ENCODE results near the gene ALDH1L1. TPM values are rescaled to one million over a fixed set of nuclear protein-coding genes. Genes with fewer than 3 reads are reported as not detected.

Gene ALDH1L1
- total RNA-seq, 1 experiment from 2014 or later: not detected

- no peaks in the 10 kb centered on the region for H3K27me3 ChIP-seq (ENCODE audit: low read length)
- H2AFZ ChIP-seq (ENCODE audit: low read length): no peak overlapping the region
- TF ChIP-seq, protein P1, sequence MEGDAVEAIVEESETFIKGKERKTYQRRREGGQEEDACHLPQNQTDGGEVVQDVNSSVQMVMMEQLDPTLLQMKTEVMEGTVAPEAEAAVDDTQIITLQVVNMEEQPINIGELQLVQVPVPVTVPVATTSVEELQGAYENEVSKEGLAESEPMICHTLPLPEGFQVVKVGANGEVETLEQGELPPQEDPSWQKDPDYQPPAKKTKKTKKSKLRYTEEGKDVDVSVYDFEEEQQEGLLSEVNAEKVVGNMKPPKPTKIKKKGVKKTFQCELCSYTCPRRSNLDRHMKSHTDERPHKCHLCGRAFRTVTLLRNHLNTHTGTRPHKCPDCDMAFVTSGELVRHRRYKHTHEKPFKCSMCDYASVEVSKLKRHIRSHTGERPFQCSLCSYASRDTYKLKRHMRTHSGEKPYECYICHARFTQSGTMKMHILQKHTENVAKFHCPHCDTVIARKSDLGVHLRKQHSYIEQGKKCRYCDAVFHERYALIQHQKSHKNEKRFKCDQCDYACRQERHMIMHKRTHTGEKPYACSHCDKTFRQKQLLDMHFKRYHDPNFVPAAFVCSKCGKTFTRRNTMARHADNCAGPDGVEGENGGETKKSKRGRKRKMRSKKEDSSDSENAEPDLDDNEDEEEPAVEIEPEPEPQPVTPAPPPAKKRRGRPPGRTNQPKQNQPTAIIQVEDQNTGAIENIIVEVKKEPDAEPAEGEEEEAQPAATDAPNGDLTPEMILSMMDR (conservative IDR thresholded peaks at IDR 0.05; ENCODE audit: low read depth, low read length): no peak
- TF ChIP-seq EZH2phosphoT487 (IDR thresholded peaks at IDR 0.05; ENCODE audit: borderline replicate concordance, low read length) (no peak), EZH2 (IDR thresholded peaks at IDR 0.05; ENCODE audit: low read length, unreplicated experiment) (no peak)
- no peaks in the 10 kb centered on the region for H3K4me1 ChIP-seq (ENCODE audit: insufficient read depth, low read length)
- ChIA-PET CTCF (no interaction called here), POLR2A (ENCODE audit: unreplicated experiment) (no interaction called here)
- no peak overlapping the region for H3K27ac ChIP-seq (ENCODE audit: low read length)
- no peak overlapping the region for H3K4me3 ChIP-seq (ENCODE audit: low read length)
- no peak overlapping the region for H3K9ac ChIP-seq (ENCODE audit: low read length)
- no TSS peak for BruUV-seq (replicated peaks)
- H3K9me2 ChIP-seq (replicated peaks; ENCODE audit: low read length): no peaks in the 10 kb centered on the region
- no peaks in the 10 kb centered on the region for H3K79me2 ChIP-seq (ENCODE audit: low read length)
- H3F3A ChIP-seq (ENCODE audit: low read length, unreplicated experiment): no peaks in the 10 kb centered on the region
- H4K20me1 ChIP-seq (ENCODE audit: low read length): no peaks in the 10 kb centered on the region
- no peak for ATAC-seq
- no peak for DNase-seq
- H3K36me3 ChIP-seq (ENCODE audit: low read depth, low read length): no peaks in the 10 kb centered on the region
- H3K4me2 ChIP-seq (ENCODE audit: low read length): no peak overlapping the region
- intact Hi-C loops (cut with micrococcal nuclease): no loop called here
- no peaks in the 10 kb centered on the region for H3K9me3 ChIP-seq (ENCODE audit: low read length)
Measured at GRCh38 chr3:126102530-126102951, 77.8 kb downstream of the ALDH1L1 start.

- Histone ChIP-seq H3K4me2 (ENCODE audit: low read length) (no peak overlapping the region), H3K79me2 (ENCODE audit: low read length) (no peaks in the 10 kb centered on the region), H4K20me1 (ENCODE audit: low read length) (no peaks in the 10 kb centered on the region), H3K9ac (ENCODE audit: low read length) (no peak overlapping the region), H3F3A (ENCODE audit: low read length, unreplicated experiment) (no peaks in the 10 kb centered on the region), H3K4me3 (ENCODE audit: low read length) (no peak overlapping the region), H3K9me3 (ENCODE audit: low read length) (no peaks in the 10 kb centered on the region), H3K27ac (ENCODE audit: low read length) (no peak overlapping the region), H3K36me3 (ENCODE audit: low read depth, low read length) (no peaks in the 10 kb centered on the region), H3K4me1 (ENCODE audit: insufficient read depth, low read length) (no peaks in the 10 kb centered on the region), H3K27me3 (ENCODE audit: low read length) (no peaks in the 10 kb centered on the region), H3K9me2 (replicated peaks; ENCODE audit: low read length) (no peaks in the 10 kb centered on the region), H2AFZ (ENCODE audit: low read length) (no peak overlapping the region)
- no peak for DNase-seq
- BruUV-seq (replicated peaks): no TSS peak
- ChIA-PET CTCF (no interaction called here), POLR2A (ENCODE audit: unreplicated experiment) (no interaction called here)
- ATAC-seq: no peak
- intact Hi-C loops (cut with micrococcal nuclease): no loop called here
- TF ChIP-seq, protein P1 (conservative IDR thresholded peaks at IDR 0.05; ENCODE audit: low read depth, low read length): no peak
- TF ChIP-seq EZH2phosphoT487 (IDR thresholded peaks at IDR 0.05; ENCODE audit: borderline replicate concordance, low read length) (no peak), EZH2 (IDR thresholded peaks at IDR 0.05; ENCODE audit: low read length, unreplicated experiment) (no peak)
Measured at GRCh38 chr3:126102011-126102410, 78.4 kb downstream of the ALDH1L1 start.

DNA sequence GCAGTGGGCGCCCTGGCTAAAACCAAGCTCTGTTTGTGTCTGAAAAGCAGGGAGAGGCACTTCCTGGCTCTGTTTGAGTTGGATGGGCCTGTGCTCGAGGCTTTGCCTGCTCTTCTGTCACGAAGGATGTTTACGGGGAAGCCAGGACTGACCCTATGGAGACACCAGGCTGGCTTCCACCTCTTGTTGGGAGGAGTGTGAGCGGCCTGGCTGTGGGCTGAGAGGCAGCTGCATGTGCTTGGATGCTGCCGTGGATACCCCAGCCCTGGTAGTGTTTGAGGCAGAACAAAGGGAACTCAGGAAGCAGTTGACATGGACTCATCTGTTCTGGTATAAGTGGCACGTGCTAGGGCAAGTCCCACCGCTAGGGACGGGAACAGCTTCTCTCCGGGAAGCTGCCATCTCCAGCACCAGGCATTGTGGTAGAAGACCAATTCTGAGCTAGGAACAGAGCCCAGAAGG is 78.8 kb downstream of the ALDH1L1 start:
- Histone ChIP-seq H3K36me3 (ENCODE audit: low read depth, low read length) (no peaks in the 10 kb centered on the region), H3K4me3 (ENCODE audit: low read length) (no peak overlapping the region), H2AFZ (ENCODE audit: low read length) (no peak overlapping the region), H3K4me1 (ENCODE audit: insufficient read depth, low read length) (no peaks in the 10 kb centered on the region), H3K27ac (ENCODE audit: low read length) (no peak overlapping the region), H3K27me3 (ENCODE audit: low read length) (no peaks in the 10 kb centered on the region), H3F3A (ENCODE audit: low read length, unreplicated experiment) (no peaks in the 10 kb centered on the region), H3K79me2 (ENCODE audit: low read length) (no peaks in the 10 kb centered on the region), H3K9me2 (replicated peaks; ENCODE audit: low read length) (no peaks in the 10 kb centered on the region), H3K9ac (ENCODE audit: low read length) (no peak overlapping the region), H3K9me3 (ENCODE audit: low read length) (no peaks in the 10 kb centered on the region), H4K20me1 (ENCODE audit: low read length) (no peaks in the 10 kb centered on the region), H3K4me2 (ENCODE audit: low read length) (no peak overlapping the region)
- intact Hi-C loops (cut with micrococcal nuclease): no loop called here
- ATAC-seq (no peak), DNase-seq (no peak)
- TF ChIP-seq, protein P1 (conservative IDR thresholded peaks at IDR 0.05; ENCODE audit: low read depth, low read length): no peak
- TF ChIP-seq EZH2 (IDR thresholded peaks at IDR 0.05; ENCODE audit: low read length, unreplicated experiment) (no peak), EZH2phosphoT487 (IDR thresholded peaks at IDR 0.05; ENCODE audit: borderline replicate concordance, low read length) (no peak)
- no TSS peak for BruUV-seq (replicated peaks)
- ChIA-PET POLR2A (ENCODE audit: unreplicated experiment) (no interaction called here), CTCF (no interaction called here)

Data from PC-3 (cell line).